Measurements from ENCODE around the gene VPS72. TPM values are rescaled to one million over a fixed set of nuclear protein-coding genes. Genes with fewer than 3 reads are reported as not detected.

Gene VPS72
- total RNA-seq, 4 donors from 2014 or later, result 17.2 to 38.3 (median 29.7) TPM

DNA sequence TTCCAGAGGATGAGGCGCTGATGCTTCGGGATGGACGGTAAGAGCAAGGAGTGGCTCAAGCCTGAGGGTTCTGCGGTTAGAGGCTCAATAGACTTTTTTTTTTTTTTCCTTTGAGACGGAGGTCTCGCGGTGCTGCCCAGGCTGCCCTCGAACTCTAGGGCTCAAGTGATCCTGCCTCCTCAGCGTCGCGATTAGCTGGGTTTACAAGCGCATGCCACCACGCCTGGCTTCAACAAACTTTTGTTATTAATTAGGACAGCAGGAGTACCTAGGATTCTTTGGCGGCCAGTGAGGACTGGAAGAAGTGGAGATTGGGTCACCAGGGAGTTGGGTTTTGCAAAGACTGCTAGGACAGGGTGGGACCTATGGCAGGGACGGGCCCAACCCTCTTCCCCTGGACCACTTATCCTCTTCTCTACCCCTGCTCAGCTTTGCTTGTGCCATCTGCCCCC lies 23.5 kb downstream of the VPS72 start:
- Histone ChIP-seq H3K4me1 (peaks cover 6 to 39% (median 18%) of the 10 kb centered on the region in 3 donors), H3K36me3 (peaks cover 0 to 56% (median 13%) of the 10 kb centered on the region in 3 donors), H3K4me3 (peak overlapping the region; percentile 65 to 76 (median 70)), H3K27ac (peak overlapping the region; percentile 81 to 94 (median 84)), H3K9me3 (no peaks in the 10 kb centered on the region), H3K27me3 (no peaks in the 10 kb centered on the region)
- intact Hi-C loops (cut with DNase I), result no loop called here
- no peak for TF ChIP-seq POLR2A (IDR thresholded peaks at IDR 0.05)
- TF ChIP-seq, protein P1, sequence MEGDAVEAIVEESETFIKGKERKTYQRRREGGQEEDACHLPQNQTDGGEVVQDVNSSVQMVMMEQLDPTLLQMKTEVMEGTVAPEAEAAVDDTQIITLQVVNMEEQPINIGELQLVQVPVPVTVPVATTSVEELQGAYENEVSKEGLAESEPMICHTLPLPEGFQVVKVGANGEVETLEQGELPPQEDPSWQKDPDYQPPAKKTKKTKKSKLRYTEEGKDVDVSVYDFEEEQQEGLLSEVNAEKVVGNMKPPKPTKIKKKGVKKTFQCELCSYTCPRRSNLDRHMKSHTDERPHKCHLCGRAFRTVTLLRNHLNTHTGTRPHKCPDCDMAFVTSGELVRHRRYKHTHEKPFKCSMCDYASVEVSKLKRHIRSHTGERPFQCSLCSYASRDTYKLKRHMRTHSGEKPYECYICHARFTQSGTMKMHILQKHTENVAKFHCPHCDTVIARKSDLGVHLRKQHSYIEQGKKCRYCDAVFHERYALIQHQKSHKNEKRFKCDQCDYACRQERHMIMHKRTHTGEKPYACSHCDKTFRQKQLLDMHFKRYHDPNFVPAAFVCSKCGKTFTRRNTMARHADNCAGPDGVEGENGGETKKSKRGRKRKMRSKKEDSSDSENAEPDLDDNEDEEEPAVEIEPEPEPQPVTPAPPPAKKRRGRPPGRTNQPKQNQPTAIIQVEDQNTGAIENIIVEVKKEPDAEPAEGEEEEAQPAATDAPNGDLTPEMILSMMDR (IDR thresholded peaks at IDR 0.05), result no peak
- no peak for DNase-seq
- WGBS, 2 donors, result 1 to 2% methylated on average over 14 of the region's 15 CpGs

DNA sequence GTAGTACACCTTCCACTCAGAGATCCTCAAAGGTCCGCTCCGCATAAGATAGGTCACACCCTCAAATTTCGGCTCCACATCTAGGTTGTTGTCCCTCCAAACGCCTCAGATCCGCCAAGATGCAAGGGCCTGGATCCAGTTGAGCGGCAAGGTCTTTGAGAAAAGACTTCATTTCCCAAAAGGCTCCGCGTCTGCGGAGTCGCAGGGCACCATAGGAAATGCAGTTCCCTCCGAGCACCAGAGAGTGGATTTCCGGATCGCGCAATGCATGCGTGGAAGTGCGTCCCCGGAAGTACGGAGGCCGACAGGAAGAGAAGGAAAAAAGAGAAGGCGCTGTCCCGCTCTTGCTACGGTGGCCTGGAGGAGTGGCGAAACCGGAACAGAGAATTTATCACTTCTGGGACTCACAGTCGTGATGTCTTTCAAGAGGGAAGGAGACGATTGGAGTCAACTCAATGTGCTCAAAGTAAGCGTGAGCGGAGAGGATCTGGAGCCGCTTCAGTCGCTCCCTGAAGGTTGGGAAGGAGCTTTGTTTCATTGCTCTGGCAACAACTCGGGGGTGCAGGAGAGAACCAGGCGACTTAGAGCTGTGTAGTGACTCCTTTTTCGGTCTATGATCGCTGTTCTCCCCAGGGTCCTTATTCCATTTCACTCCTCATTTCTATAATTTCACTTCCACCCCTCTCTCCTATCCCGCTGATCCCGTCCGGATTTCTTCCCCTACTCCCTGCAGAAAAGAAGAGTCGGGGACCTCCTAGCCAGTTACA lies 24.1 kb downstream of the VPS72 start, which contains the start of the genes LYSMD1 and SCNM1:
Gene LYSMD1, minus strand, starts transcription at position 165 of the 767 bp plus-strand sequence. CDS start 644 bp downstream, outside the sequence.
Gene SCNM1, plus strand, starts transcription at position 407 of the 767 bp plus-strand sequence. Its CDS starts 9 bp downstream, at position 416.
- TF ChIP-seq, protein P1 (IDR thresholded peaks at IDR 0.05), result peak in 4 of 6 experiments; percentile 39 to 80 (median 42)
- peak in 2 of 4 donors; percentile 44 to 88 for TF ChIP-seq POLR2A (IDR thresholded peaks at IDR 0.05)
- Histone ChIP-seq H3K9me3 (no peaks in the 10 kb centered on the region), H3K4me3 (peak within 1 kb of the TSS; percentile 65 to 76 (median 70)), H3K27ac (peak within 1 kb of the TSS; percentile 81 to 94 (median 88)), H3K4me1 (peaks cover 6 to 39% (median 18%) of the 10 kb centered on the region in 3 donors), H3K27me3 (no peaks in the 10 kb centered on the region), H3K36me3 (peaks cover 0 to 56% (median 14%) of the 10 kb centered on the region in 3 donors)
- intact Hi-C loops (cut with DNase I), result no loop called here
- DNase-seq, result peak; percentile 93
- 0% methylated on average over 35 to 36 of the region's 38 CpGs for WGBS, 2 donors

DNA sequence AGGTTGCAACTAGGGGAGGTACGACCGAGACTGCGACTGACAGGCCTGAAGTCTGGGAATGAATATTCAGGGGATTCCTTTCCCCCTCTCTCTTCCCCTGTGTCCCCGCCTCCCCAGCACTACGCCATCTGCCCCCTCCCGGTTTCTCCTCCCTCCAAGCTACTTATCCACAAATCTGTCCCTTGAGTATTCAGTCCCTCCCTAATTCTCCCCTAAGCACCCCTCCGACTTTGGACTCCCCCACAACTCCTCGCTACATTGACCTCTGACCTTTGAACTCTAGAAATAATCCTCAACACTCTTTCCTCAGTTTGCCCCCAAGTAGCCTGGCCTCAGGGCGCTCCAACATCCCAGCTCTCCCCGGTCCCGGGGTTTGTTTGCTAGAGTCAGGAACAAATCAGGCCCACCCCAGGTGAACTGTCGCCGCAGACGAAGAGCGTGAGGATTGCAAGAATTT lies 24.7 kb downstream of the VPS72 start:
- TF ChIP-seq, protein P1 (IDR thresholded peaks at IDR 0.05), result no peak
- no peak for DNase-seq
- no peaks in the 10 kb centered on the region for H3K9me3 ChIP-seq
- H3K4me3 ChIP-seq, result peak overlapping the region; percentile 65 to 76 (median 70)
- H3K27me3 ChIP-seq, result no peaks in the 10 kb centered on the region
- WGBS, 2 donors, result 5 to 15% methylated on average over 14 to 15 of the region's 15 CpGs
- H3K36me3 ChIP-seq, result peaks cover 0 to 56% (median 15%) of the 10 kb centered on the region in 3 donors
- H3K4me1 ChIP-seq, result peaks cover 6 to 45% (median 18%) of the 10 kb centered on the region in 3 donors
- intact Hi-C loops (cut with DNase I), result no loop called here
- peak overlapping the region; percentile 81 to 94 (median 88) for H3K27ac ChIP-seq

DNA sequence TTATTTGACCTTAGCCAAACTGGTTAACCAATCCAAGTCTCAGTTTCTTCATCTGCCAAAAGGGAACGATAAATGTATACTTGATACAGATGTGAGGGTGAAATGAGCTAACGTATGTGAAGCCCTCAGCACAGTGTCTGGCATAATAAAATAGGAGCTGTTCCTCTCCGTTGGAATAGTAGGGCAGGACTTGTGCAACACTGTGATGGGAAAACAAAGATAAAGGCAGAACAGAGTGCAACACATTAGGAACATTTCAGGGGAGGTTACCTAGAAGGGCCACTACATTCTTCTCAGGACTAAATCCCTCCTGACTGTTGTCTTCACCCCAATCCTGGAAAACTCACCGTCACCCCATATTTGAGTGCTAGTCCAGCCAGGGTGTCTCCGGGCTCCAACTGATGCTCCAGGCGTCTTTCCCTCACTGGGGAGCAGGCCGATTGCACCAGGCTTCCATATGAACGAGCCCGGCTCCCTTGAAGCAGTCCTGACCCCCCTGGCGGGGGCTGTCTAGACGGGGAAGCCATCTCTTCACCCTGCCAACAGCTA lies 25.2 kb downstream of the VPS72 start:
- DNase-seq, result no peak
- no peak for TF ChIP-seq POLR2A (IDR thresholded peaks at IDR 0.05)
- TF ChIP-seq, protein P1 (IDR thresholded peaks at IDR 0.05), result no peak
- 26 to 33% methylated on average over 9 to 11 of the region's 11 CpGs for WGBS, 2 donors
- H3K4me1 ChIP-seq, result peaks cover 6 to 50% (median 18%) of the 10 kb centered on the region in 3 donors
- no peaks in the 10 kb centered on the region for H3K9me3 ChIP-seq
- H3K27me3 ChIP-seq, result no peaks in the 10 kb centered on the region
- peak overlapping the region; percentile 81 to 94 (median 88) for H3K27ac ChIP-seq
- intact Hi-C loops (cut with DNase I), result no loop called here
- H3K36me3 ChIP-seq, result peaks cover 0 to 55% (median 11%) of the 10 kb centered on the region in 3 donors
- H3K4me3 ChIP-seq, result peak overlapping the region; percentile 65 to 76 (median 70)

Data from esophagus squamous epithelium (tissue), 5 donors.